ENCODE results near the gene RAD51B. TPM values are rescaled to one million over a fixed set of nuclear protein-coding genes. Genes with fewer than 3 reads are reported as not detected.

The RAD51B gene
- polyA plus RNA-seq, 1 donor (not counting 4 experiments of a cell fraction or from before 2014, with no cell fraction given): 13.3 TPM

GRCh38 chr14:68402525-68403101 lies 583.0 kb downstream of the RAD51B start:
- H3K4me3 ChIP-seq (ENCODE audit: control insufficient read depth in 2 of 3, extremely low read depth in 1 of 3, insufficient read depth in 2 of 3, low read depth in 1 of 3, low read length in 3 of 3): no peak overlapping the region
- no peak overlapping the region for H2AFZ ChIP-seq (ENCODE audit: control insufficient read depth, low read length)
- no peak overlapping the region for H3K9ac ChIP-seq (ENCODE audit: control insufficient read depth, extremely low read depth, insufficient read depth, low read length)
- no peak overlapping the region for H3K27ac ChIP-seq (ENCODE audit: control insufficient read depth, insufficient read depth, low read length)
- no peaks in the 10 kb centered on the region for H3K79me2 ChIP-seq (ENCODE audit: control insufficient read depth, insufficient read depth, low read length)
- TF ChIP-seq EZH2 (IDR thresholded peaks at IDR 0.05; ENCODE audit: low read length): no peak
- no peak for TF ChIP-seq CTCF (optimal IDR thresholded peaks at IDR 0.05 in 1 of 3, IDR thresholded peaks at IDR 0.05 in 1 of 3, conservative IDR thresholded peaks at IDR 0.05 in 1 of 3; ENCODE audit: extremely low read depth in 1 of 3, insufficient read depth in 2 of 3, low read length in 3 of 3)
- no peaks in the 10 kb centered on the region for H3K36me3 ChIP-seq (ENCODE audit: control insufficient read depth in 2 of 2, extremely low read depth in 1 of 2, insufficient read depth in 2 of 2, low read length in 2 of 2)
- dilution Hi-C loops (cut with MboI; ENCODE audit: extremely low pct_ligation_motif_present, low sequenced_read_pairs): no loop called here
- H3K9me1 ChIP-seq (ENCODE audit: control insufficient read depth, extremely low read depth, insufficient read depth, low read length): no peaks in the 10 kb centered on the region
- H3K27me3 ChIP-seq (ENCODE audit: control insufficient read depth, extremely low read depth, insufficient read depth, low read length): no peaks in the 10 kb centered on the region
- H3K4me2 ChIP-seq (ENCODE audit: control insufficient read depth, extremely low read depth, insufficient read depth, low read depth, low read length): no peak overlapping the region
- no peaks in the 10 kb centered on the region for H4K20me1 ChIP-seq (ENCODE audit: control insufficient read depth, extremely low read depth, insufficient read depth, low read length)
- H3K4me1 ChIP-seq (ENCODE audit: control insufficient read depth, extremely low read depth, insufficient read depth, low read length): peaks cover 51% of the 10 kb centered on the region
- no peaks in the 10 kb centered on the region for H3K9me3 ChIP-seq (ENCODE audit: control insufficient read depth, low read depth, low read length)
- no peak for FAIRE-seq
- no peak for DNase-seq (ENCODE audit: low read depth, low spot score)

GRCh38 chr14:68403191-68404145 lies 583.9 kb downstream of the RAD51B start:
- no peaks in the 10 kb centered on the region for H3K27me3 ChIP-seq (ENCODE audit: control insufficient read depth, extremely low read depth, insufficient read depth, low read length)
- no peaks in the 10 kb centered on the region for H3K9me3 ChIP-seq (ENCODE audit: control insufficient read depth, low read depth, low read length)
- no peaks in the 10 kb centered on the region for H4K20me1 ChIP-seq (ENCODE audit: control insufficient read depth, extremely low read depth, insufficient read depth, low read length)
- no peak overlapping the region for H3K27ac ChIP-seq (ENCODE audit: control insufficient read depth, insufficient read depth, low read length)
- no peak overlapping the region for H3K4me2 ChIP-seq (ENCODE audit: control insufficient read depth, extremely low read depth, insufficient read depth, low read depth, low read length)
- peaks cover 47% of the 10 kb centered on the region for H3K4me1 ChIP-seq (ENCODE audit: control insufficient read depth, extremely low read depth, insufficient read depth, low read length)
- no peak overlapping the region for H2AFZ ChIP-seq (ENCODE audit: control insufficient read depth, low read length)
- TF ChIP-seq EZH2 (IDR thresholded peaks at IDR 0.05; ENCODE audit: low read length) (no peak), CTCF (optimal IDR thresholded peaks at IDR 0.05 in 1 of 3, IDR thresholded peaks at IDR 0.05 in 1 of 3, conservative IDR thresholded peaks at IDR 0.05 in 1 of 3; ENCODE audit: extremely low read depth in 1 of 3, insufficient read depth in 2 of 3, low read length in 3 of 3) (no peak)
- no peak overlapping the region for H3K4me3 ChIP-seq (ENCODE audit: control insufficient read depth in 2 of 3, extremely low read depth in 1 of 3, insufficient read depth in 2 of 3, low read depth in 1 of 3, low read length in 3 of 3)
- no peak for DNase-seq (ENCODE audit: low read depth, low spot score)
- H3K36me3 ChIP-seq (ENCODE audit: control insufficient read depth in 2 of 2, extremely low read depth in 1 of 2, insufficient read depth in 2 of 2, low read length in 2 of 2): no peaks in the 10 kb centered on the region
- H3K9ac ChIP-seq (ENCODE audit: control insufficient read depth, extremely low read depth, insufficient read depth, low read length): no peak overlapping the region
- FAIRE-seq: peak; percentile 5
- dilution Hi-C loops (cut with MboI; ENCODE audit: extremely low pct_ligation_motif_present, low sequenced_read_pairs): no loop called here
- H3K79me2 ChIP-seq (ENCODE audit: control insufficient read depth, insufficient read depth, low read length): no peaks in the 10 kb centered on the region
- H3K9me1 ChIP-seq (ENCODE audit: control insufficient read depth, extremely low read depth, insufficient read depth, low read length): no peaks in the 10 kb centered on the region

Data from keratinocyte (primary cell).